H9 (cell line): ENCODE measurements around the gene TMEM117. TPM values are rescaled to one million over a fixed set of nuclear protein-coding genes. Genes with fewer than 3 reads are reported as not detected.

Experiments used
- DNase-seq: peaks from one replicate; pipeline ENCODE4 v3.0.0-alpha.2; 2017
- H2AFZ ChIP-seq: one replicate; pipeline ENCODE4 v1.6.1; 2013; ENCODE audit warnings: mild to moderate bottlenecking, low read length, control low read depth, moderate library complexity
- H2AK5ac ChIP-seq: 2 replicates; pipeline ENCODE4 v1.6.1; 2013; ENCODE audit warnings: low read length, control low read depth, mixed read lengths; ENCODE audit not compliant: insufficient read length
- H2BK120ac ChIP-seq: one replicate; pipeline ENCODE4 v1.6.1; 2013; ENCODE audit warnings: low read depth, mild to moderate bottlenecking, low read length, control low read depth, inconsistent platforms; ENCODE audit not compliant: poor library complexity, severe bottlenecking
- H2BK12ac ChIP-seq: 2 replicates; pipeline ENCODE4 v1.6.1; 2013; ENCODE audit warnings: low read length, control low read depth, mixed read lengths, low read depth; ENCODE audit not compliant: insufficient read length
- H2BK15ac ChIP-seq: 2 replicates; pipeline ENCODE4 v1.6.1; 2013; ENCODE audit warnings: low read depth, low read length, control low read depth
- H2BK20ac ChIP-seq: one replicate; pipeline ENCODE4 v1.6.1; 2013; ENCODE audit warnings: low read depth, mild to moderate bottlenecking, low read length, control low read depth, inconsistent platforms; ENCODE audit not compliant: poor library complexity, severe bottlenecking
- H2BK5ac ChIP-seq: 2 replicates; pipeline ENCODE4 v1.6.1; 2013; ENCODE audit warnings: low read length, control low read depth, mixed read lengths; ENCODE audit not compliant: insufficient read length
- H3K14ac ChIP-seq: 2 replicates; pipeline ENCODE4 v1.6.1; 2013; ENCODE audit warnings: low read length, control low read depth; ENCODE audit not compliant: insufficient read depth
- H3K18ac ChIP-seq: 2 replicates; pipeline ENCODE4 v1.6.1; 2013; ENCODE audit warnings: low read depth, mild to moderate bottlenecking, mixed read lengths, low read length, control low read depth; ENCODE audit not compliant: insufficient read length
- H3K23ac ChIP-seq: 2 replicates; pipeline ENCODE4 v1.6.1; 2013; ENCODE audit warnings: low read length, control low read depth, mixed read lengths, low read depth; ENCODE audit not compliant: insufficient read length
- H3K23me2 ChIP-seq: 2 replicates; pipeline ENCODE4 v1.6.1; 2013; ENCODE audit warnings: low read depth, mild to moderate bottlenecking, mixed read lengths, low read length, control low read depth; ENCODE audit not compliant: insufficient read length, poor library complexity, severe bottlenecking
- H3K27ac ChIP-seq: 2 replicates; pipeline ENCODE4 v1.5.1; 2013; ENCODE audit warnings: low read length, control low read depth, mixed read lengths, low read depth; ENCODE audit not compliant: insufficient read length
- H3K27me3 ChIP-seq: 2 replicates; pipeline ENCODE4 v1.6.1; 2013; ENCODE audit warnings: low read length, control low read depth, inconsistent platforms; ENCODE audit not compliant: insufficient read depth
- H3K4ac ChIP-seq: 2 replicates; pipeline ENCODE4 v1.6.1; 2013; ENCODE audit warnings: low read depth, mild to moderate bottlenecking, control low read depth, inconsistent platforms, low read length, moderate library complexity
- H3K4me1 ChIP-seq: 2 replicates; pipeline ENCODE4 v1.6.1; 2013; ENCODE audit warnings: low read length, control low read depth, inconsistent platforms; ENCODE audit not compliant: insufficient read depth
- H3K4me2 ChIP-seq: 2 replicates; pipeline ENCODE4 v1.6.1; 2013; ENCODE audit warnings: low read length, control low read depth, mixed read lengths; ENCODE audit not compliant: insufficient read length, insufficient read depth
- H3K56ac ChIP-seq: 2 replicates; pipeline ENCODE4 v1.6.1; 2013; ENCODE audit warnings: low read depth, mild to moderate bottlenecking, mixed read lengths, low read length, control low read depth; ENCODE audit not compliant: insufficient read length
- H3K79me1 ChIP-seq: 2 replicates; pipeline ENCODE4 v1.6.1; 2013; ENCODE audit warnings: low read depth, mild to moderate bottlenecking, moderate library complexity, low read length, control low read depth, inconsistent platforms; ENCODE audit not compliant: insufficient read depth, poor library complexity, severe bottlenecking
- H3K79me2 ChIP-seq: 2 replicates; pipeline ENCODE4 v1.6.1; 2013; ENCODE audit warnings: low read length, control low read depth, inconsistent platforms; ENCODE audit not compliant: insufficient read depth
- H3K9ac ChIP-seq: 2 replicates; pipeline ENCODE4 v1.6.1; 2013; ENCODE audit warnings: low read length, control low read depth, mixed read lengths; ENCODE audit not compliant: insufficient read length; ENCODE audit errors: extremely low read depth
- H3K9me3 ChIP-seq: one replicate; pipeline ENCODE4 v1.6.1; 2013; ENCODE audit warnings: low read depth, low read length, inconsistent platforms; ENCODE audit not compliant: control insufficient read depth
- H3T11ph ChIP-seq: one replicate; pipeline ENCODE4 v1.6.1; 2013; ENCODE audit warnings: mild to moderate bottlenecking, low read length, control low read depth, inconsistent platforms
- H4K20me1 ChIP-seq: one replicate; pipeline ENCODE4 v1.6.1; 2013; ENCODE audit not compliant: control insufficient read depth, insufficient read length, insufficient read depth
- H4K5ac ChIP-seq: 2 replicates; pipeline ENCODE4 v1.6.1; 2013; ENCODE audit warnings: low read depth, mild to moderate bottlenecking, mixed read lengths, low read length, control low read depth; ENCODE audit not compliant: insufficient read length
- H4K8ac ChIP-seq: replicated peaks from 2 replicates; pipeline ENCODE4 v1.6.1; 2013; ENCODE audit warnings: low read length, control low read depth, mixed read lengths, low read depth; ENCODE audit not compliant: insufficient read length
- H4K91ac ChIP-seq: 2 replicates; pipeline ENCODE4 v1.6.1; 2013; ENCODE audit warnings: low read depth, mild to moderate bottlenecking, moderate library complexity, mixed read lengths, low read length, control low read depth; ENCODE audit not compliant: insufficient read length
- H3K27ac Mint-ChIP-seq, 3 experiments: 2 replicates in 2 of 3; 3 replicates in 1 of 3; pipeline ENCODE4 v1.8.0; 2020 to 2021; ENCODE audit warnings: mixed read lengths in 3 of 3, mild to moderate bottlenecking in 1 of 3, moderate library complexity in 1 of 3
- H3K27me3 Mint-ChIP-seq: 2 replicates; pipeline ENCODE4 v1.8.0; 2021; ENCODE audit warnings: low read depth, mild to moderate bottlenecking, moderate library complexity, mixed read lengths
- H3K36me3 Mint-ChIP-seq, 3 experiments: 2 replicates in 2 of 3; 3 replicates in 1 of 3; pipeline ENCODE4 v1.8.0; 2020 to 2021; ENCODE audit warnings: low read depth in 3 of 3, mixed read lengths in 3 of 3; ENCODE audit not compliant: insufficient read depth in 1 of 3
- H3K4me1 Mint-ChIP-seq, 2 experiments: 2 replicates each; pipeline ENCODE4 v1.8.0; 2020; ENCODE audit warnings: mixed read lengths in 2 of 2
- H3K4me3 Mint-ChIP-seq, 2 experiments: 2 replicates in 1 of 2; 3 replicates in 1 of 2; pipeline ENCODE4 v1.8.0; 2020 to 2021; ENCODE audit warnings: mild to moderate bottlenecking in 2 of 2, mixed read lengths in 2 of 2, moderate library complexity in 1 of 2
- H3K9me3 Mint-ChIP-seq, 2 experiments: 2 replicates in 1 of 2; 3 replicates in 1 of 2; pipeline ENCODE4 v1.8.0; 2020; ENCODE audit warnings: mild to moderate bottlenecking in 2 of 2, mixed read lengths in 2 of 2, moderate library complexity in 1 of 2
- WGBS: extraction: QIAGEN DNeasy Blood & Tissue Kit; methylation state at CpG from one replicate; pipeline ENCODE4 v1.1.7; 2013; ENCODE audit warnings: missing lambda C conversion rate, low lambda C conversion rate, mixed read lengths; ENCODE audit not compliant: insufficient read length; ENCODE audit errors: extremely low coverage; 5-methylcytosine and 5-hydroxymethylcytosine counted together
- total RNA-seq: library from RNA; stranded (reverse); gene quantifications from 2 replicates; pipeline ENCODE4 v1.2.1, GENCODE V29; 2021
- TF ChIP-seq, protein P1 (sequence below): fragments of 200-600 bp; sonication (generic); conservative IDR thresholded peaks from 3 replicates; pipeline ENCODE4 v1.8.0; 2021; ENCODE audit warnings: antibody characterized with exemption, mild to moderate bottlenecking

Gene TMEM117
- total RNA-seq, 1 experiment from 2014 or later, result 1.7 TPM

DNA sequence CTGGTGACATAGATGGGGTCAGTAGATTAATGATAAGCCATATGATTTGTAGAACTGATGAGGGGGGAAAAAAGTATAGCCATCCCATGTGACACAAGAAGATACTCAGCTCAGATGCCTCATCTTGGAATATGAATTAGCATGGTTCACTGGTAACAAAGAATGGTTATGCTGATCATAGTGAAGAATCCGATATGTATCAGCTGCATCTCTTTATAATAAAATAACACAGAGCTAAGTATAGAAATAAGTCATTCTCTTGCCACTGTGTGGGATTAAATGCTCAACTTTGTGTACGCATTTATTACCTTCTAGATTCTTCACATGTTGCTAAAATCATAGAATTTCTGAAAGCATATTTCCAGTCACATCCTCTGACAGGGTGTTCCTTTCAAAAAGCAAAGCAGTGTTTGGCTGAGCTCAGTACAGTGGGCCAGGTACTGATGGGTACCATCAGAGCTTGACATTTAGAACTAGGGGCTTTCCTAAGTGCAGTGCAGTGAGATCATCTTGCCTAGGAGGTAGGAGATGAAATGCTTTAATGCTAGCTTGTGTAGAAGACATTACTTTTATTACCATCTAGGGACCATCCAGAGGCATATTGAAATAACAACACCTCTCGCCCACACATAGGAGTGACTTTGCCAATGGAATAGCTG is 256.2 kb downstream of the TMEM117 start:
- Mint-ChIP-seq H3K4me1 (no peaks in the 10 kb centered on the region), H3K9me3 (peaks cover 4 to 8% of the 10 kb centered on the region in 2 experiments; a peak in 2 of 5 replicates), H3K4me3 (no peak overlapping the region), H3K36me3 (peaks cover 0 to 5% (median 1%) of the 10 kb centered on the region in 3 experiments; a peak in 2 of 7 replicates), H3K27me3 (no peaks in the 10 kb centered on the region), H3K27ac (no peak overlapping the region; a peak in 1 of 7 replicates)
- H3K9me3 ChIP-seq, result no peaks in the 10 kb centered on the region
- WGBS, result no CpG with 5 or more reads among the region's 3 CpGs
- no peak overlapping the region for H2BK20ac ChIP-seq
- no peak overlapping the region for H2BK12ac ChIP-seq
- H3K23ac ChIP-seq, result no peak overlapping the region
- no peak overlapping the region for H3K4me2 ChIP-seq
- no peak overlapping the region for H3K18ac ChIP-seq
- H3K4me1 ChIP-seq, result no peaks in the 10 kb centered on the region
- no peak overlapping the region for H2BK15ac ChIP-seq
- H3K79me2 ChIP-seq, result no peaks in the 10 kb centered on the region
- H3T11ph ChIP-seq, result no peak overlapping the region
- no peak overlapping the region for H4K8ac ChIP-seq
- no peak for DNase-seq
- H3K79me1 ChIP-seq, result no peaks in the 10 kb centered on the region
- no peak overlapping the region for H2AFZ ChIP-seq
- H3K27ac ChIP-seq, result no peak overlapping the region
- no peak overlapping the region for H3K14ac ChIP-seq
- H3K4ac ChIP-seq, result no peak overlapping the region
- H2AK5ac ChIP-seq, result no peak overlapping the region
- no peak overlapping the region for H3K9ac ChIP-seq
- no peak overlapping the region for H4K91ac ChIP-seq
- no peak overlapping the region for H2BK120ac ChIP-seq
- H3K23me2 ChIP-seq, result no peaks in the 10 kb centered on the region
- TF ChIP-seq, protein P1, sequence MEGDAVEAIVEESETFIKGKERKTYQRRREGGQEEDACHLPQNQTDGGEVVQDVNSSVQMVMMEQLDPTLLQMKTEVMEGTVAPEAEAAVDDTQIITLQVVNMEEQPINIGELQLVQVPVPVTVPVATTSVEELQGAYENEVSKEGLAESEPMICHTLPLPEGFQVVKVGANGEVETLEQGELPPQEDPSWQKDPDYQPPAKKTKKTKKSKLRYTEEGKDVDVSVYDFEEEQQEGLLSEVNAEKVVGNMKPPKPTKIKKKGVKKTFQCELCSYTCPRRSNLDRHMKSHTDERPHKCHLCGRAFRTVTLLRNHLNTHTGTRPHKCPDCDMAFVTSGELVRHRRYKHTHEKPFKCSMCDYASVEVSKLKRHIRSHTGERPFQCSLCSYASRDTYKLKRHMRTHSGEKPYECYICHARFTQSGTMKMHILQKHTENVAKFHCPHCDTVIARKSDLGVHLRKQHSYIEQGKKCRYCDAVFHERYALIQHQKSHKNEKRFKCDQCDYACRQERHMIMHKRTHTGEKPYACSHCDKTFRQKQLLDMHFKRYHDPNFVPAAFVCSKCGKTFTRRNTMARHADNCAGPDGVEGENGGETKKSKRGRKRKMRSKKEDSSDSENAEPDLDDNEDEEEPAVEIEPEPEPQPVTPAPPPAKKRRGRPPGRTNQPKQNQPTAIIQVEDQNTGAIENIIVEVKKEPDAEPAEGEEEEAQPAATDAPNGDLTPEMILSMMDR, result no peak
- H4K5ac ChIP-seq, result no peak overlapping the region
- no peak overlapping the region for H2BK5ac ChIP-seq
- H3K56ac ChIP-seq, result no peak overlapping the region
- H4K20me1 ChIP-seq, result no peaks in the 10 kb centered on the region
- H3K27me3 ChIP-seq, result no peaks in the 10 kb centered on the region
